SIG-M5 (cell line): Measurements from ENCODE around the gene SEC23B.

Experiments
- DNase-seq: peaks from one replicate; lab custom pipeline; 2025; lab: John Stamatoyannopoulos, UW

The SEC23B gene

GRCh38 chr20:18588574-18588933 lies 80.8 kb downstream of the SEC23B start:
- no peak for DNase-seq

- no peak for DNase-seq
Observed at GRCh38 chr20:18589941-18590674, 82.4 kb downstream of the SEC23B start.

GRCh38 chr20:18596270-18596669 lies 88.5 kb downstream of the SEC23B start:
- no peak for DNase-seq

GRCh38 chr20:18609741-18610140 lies 102.0 kb downstream of the SEC23B start:
- no peak for DNase-seq
